ENCODE data around the gene COL4A2. TPM values are rescaled to one million over a fixed set of nuclear protein-coding genes. Genes with fewer than 3 reads are reported as not detected.

The COL4A2 gene
- total RNA-seq, 3 donors from 2014 or later (not counting 1 experiment from before 2014, with no cell fraction given) = not detected

DNA sequence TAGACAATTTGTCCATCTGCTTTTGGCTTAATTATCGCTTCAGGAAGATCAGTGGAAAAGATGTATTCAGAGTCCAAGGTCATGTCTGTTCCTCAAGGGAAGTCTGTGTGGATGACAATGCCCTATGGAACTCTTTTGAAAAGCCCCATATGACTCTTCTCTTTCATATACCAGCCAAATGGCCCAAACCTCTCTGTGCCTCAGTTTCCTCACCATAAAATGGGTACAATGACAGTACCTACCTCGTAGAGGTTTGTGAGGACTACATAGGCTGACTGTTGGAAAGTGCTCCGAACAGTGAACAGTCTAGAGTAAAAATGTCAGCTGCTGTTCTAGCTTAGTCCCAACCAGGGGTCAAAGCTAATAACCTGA is 104.6 kb downstream of the COL4A2 start:
- no peak for ATAC-seq
- TF ChIP-seq, protein P1, sequence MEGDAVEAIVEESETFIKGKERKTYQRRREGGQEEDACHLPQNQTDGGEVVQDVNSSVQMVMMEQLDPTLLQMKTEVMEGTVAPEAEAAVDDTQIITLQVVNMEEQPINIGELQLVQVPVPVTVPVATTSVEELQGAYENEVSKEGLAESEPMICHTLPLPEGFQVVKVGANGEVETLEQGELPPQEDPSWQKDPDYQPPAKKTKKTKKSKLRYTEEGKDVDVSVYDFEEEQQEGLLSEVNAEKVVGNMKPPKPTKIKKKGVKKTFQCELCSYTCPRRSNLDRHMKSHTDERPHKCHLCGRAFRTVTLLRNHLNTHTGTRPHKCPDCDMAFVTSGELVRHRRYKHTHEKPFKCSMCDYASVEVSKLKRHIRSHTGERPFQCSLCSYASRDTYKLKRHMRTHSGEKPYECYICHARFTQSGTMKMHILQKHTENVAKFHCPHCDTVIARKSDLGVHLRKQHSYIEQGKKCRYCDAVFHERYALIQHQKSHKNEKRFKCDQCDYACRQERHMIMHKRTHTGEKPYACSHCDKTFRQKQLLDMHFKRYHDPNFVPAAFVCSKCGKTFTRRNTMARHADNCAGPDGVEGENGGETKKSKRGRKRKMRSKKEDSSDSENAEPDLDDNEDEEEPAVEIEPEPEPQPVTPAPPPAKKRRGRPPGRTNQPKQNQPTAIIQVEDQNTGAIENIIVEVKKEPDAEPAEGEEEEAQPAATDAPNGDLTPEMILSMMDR (IDR thresholded peaks at IDR 0.05) = no peak
- Mint-ChIP-seq H3K27me3 (ENCODE audit: low read depth in 2 of 2) (peaks cover 23 to 53% of the 10 kb centered on the region in 2 donors), H3K4me3 (no peak overlapping the region), H3K4me1 (no peaks in the 10 kb centered on the region), H3K36me3 (no peaks in the 10 kb centered on the region), H3K27ac (no peak overlapping the region), H3K9me3 (no peaks in the 10 kb centered on the region)
- Histone ChIP-seq H3K27ac (ENCODE audit: low read length) (no peak overlapping the region), H3K36me3 (ENCODE audit: control insufficient read depth, insufficient read depth, low read length) (no peaks in the 10 kb centered on the region), H3K4me1 (ENCODE audit: control insufficient read depth, insufficient read depth, low read length) (no peaks in the 10 kb centered on the region), H3K9me3 (ENCODE audit: control insufficient read depth, insufficient read depth, low read length) (no peaks in the 10 kb centered on the region), H3K27me3 (ENCODE audit: control insufficient read depth, insufficient read depth, low read length) (no peaks in the 10 kb centered on the region), H3K4me3 (ENCODE audit: low read length) (no peak overlapping the region)
- WGBS (ENCODE audit: insufficient coverage) = 81% methylated on average over 3 of the region's 3 CpGs
- no peak for DNase-seq
- intact Hi-C loops (cut with micrococcal nuclease) = loop anchor here (1.0 kb wide), 1 partner anchor 1450 kb away; no protein-coding TSS in a partner anchor

DNA sequence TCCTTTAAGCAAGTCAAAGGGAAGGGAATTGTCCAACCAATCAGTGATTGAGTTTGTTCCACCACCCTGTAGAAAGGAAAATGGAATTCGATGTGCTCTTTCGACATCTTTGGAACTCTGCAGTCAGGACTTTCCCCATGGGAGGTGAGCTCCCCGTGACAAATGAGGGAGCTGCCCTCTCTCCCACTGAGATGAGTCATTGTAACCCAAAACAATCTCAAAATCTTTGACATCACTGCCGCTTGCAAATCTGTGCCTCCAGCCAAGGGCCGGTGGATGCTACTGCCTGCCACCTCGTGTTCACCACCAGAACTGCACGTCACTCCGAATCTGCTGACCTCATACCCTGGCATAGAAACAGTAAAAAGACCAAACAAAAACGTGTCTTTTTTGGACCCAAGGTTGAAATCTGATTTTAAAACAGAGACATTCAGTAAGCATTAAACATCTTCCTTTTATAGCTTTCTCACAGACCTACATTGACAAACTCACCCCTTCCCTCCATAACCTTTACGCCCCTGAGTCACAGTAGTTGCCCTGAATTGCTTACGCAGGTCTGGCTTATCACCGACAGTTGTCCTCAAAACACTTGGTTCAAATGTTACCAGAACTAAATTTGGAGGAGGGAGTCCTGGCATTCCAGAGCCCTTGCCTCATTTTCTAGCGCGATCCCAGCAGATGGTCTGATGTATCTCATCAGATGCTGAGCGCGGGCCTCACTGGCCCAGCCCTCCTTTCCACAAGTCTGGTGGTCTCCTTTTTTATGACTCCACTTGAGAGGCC is 105.2 kb downstream of the COL4A2 start:
- Histone ChIP-seq H3K27me3 (ENCODE audit: control insufficient read depth, insufficient read depth, low read length) (no peaks in the 10 kb centered on the region), H3K27ac (ENCODE audit: low read length) (no peak overlapping the region), H3K36me3 (ENCODE audit: control insufficient read depth, insufficient read depth, low read length) (no peaks in the 10 kb centered on the region), H3K4me1 (ENCODE audit: control insufficient read depth, insufficient read depth, low read length) (no peaks in the 10 kb centered on the region), H3K9me3 (ENCODE audit: control insufficient read depth, insufficient read depth, low read length) (no peaks in the 10 kb centered on the region), H3K4me3 (ENCODE audit: low read length) (no peak overlapping the region)
- Mint-ChIP-seq H3K4me3 (no peak overlapping the region), H3K4me1 (no peaks in the 10 kb centered on the region), H3K27me3 (ENCODE audit: low read depth in 2 of 2) (peaks cover 21 to 51% of the 10 kb centered on the region in 2 donors), H3K36me3 (no peaks in the 10 kb centered on the region), H3K9me3 (no peaks in the 10 kb centered on the region), H3K27ac (no peak overlapping the region)
- 44% methylated on average over 16 of the region's 16 CpGs for WGBS (ENCODE audit: insufficient coverage)
- ATAC-seq = peak; percentile 70 to 84 (median 75)
- peak; percentile 36 to 69 for DNase-seq
- TF ChIP-seq, protein P1 (IDR thresholded peaks at IDR 0.05) = peak; percentile 68
- intact Hi-C loops (cut with micrococcal nuclease) = loop anchor here (1.0 kb wide), 1 partner anchor 1451 kb away; no protein-coding TSS in a partner anchor

DNA sequence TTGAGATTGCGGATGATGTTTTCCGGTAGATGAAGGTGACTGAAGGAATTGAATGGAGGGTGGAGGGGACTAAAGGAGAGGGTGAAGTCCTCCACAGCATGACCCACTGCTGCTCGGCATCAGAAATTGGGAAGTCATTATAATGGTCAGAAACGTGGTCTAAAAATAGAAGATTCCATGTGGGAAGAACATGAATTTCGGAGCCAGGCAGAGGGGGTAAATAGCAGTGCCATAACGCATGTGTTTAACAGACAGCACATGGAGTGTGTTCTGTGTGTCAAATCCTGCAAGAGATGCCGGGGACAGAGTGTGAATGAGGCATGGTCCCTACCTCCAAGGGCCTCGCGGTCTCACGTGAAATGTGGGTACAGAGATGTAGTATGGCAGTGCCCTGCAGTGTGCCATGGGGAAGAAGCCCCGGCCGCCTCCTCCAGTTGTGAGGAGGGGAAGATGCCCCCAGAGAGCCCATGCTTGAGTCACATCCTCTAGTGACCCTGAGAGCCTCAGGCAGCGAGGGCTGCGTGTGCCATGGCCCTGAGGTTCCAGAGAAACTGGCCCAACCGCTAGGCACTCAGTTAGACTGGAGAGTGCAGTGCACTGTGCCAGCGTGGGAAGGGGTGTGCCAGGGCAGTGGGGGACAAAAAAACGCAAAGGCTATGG is 106.1 kb downstream of the COL4A2 start:
- H3K27ac ChIP-seq (ENCODE audit: low read length) = no peak overlapping the region
- H3K36me3 Mint-ChIP-seq = no peaks in the 10 kb centered on the region
- H3K4me3 Mint-ChIP-seq = no peak overlapping the region
- H3K4me1 ChIP-seq (ENCODE audit: control insufficient read depth, insufficient read depth, low read length) = no peaks in the 10 kb centered on the region
- DNase-seq (no peak), ATAC-seq (no peak)
- TF ChIP-seq, protein P1 (IDR thresholded peaks at IDR 0.05) = no peak
- no peak overlapping the region for H3K4me3 ChIP-seq (ENCODE audit: low read length)
- no peak overlapping the region for H3K27ac Mint-ChIP-seq
- peaks cover 17 to 54% of the 10 kb centered on the region in 2 donors for H3K27me3 Mint-ChIP-seq (ENCODE audit: low read depth in 2 of 2)
- no peaks in the 10 kb centered on the region for H3K9me3 ChIP-seq (ENCODE audit: control insufficient read depth, insufficient read depth, low read length)
- no peaks in the 10 kb centered on the region for H3K9me3 Mint-ChIP-seq
- intact Hi-C loops (cut with micrococcal nuclease) = no loop called here
- WGBS (ENCODE audit: insufficient coverage) = 85% methylated on average over 17 of the region's 17 CpGs
- no peaks in the 10 kb centered on the region for H3K36me3 ChIP-seq (ENCODE audit: control insufficient read depth, insufficient read depth, low read length)
- H3K27me3 ChIP-seq (ENCODE audit: control insufficient read depth, insufficient read depth, low read length) = no peaks in the 10 kb centered on the region
- H3K4me1 Mint-ChIP-seq = no peaks in the 10 kb centered on the region

Data from natural killer cell (primary cell).